HG03439 (cell line): ENCODE data around the gene ZNF654.
"Not testable (repeated sequence)": the region's sequence is repeated elsewhere in the genome, so short reads cannot be mapped to it uniquely, and the experiment has no call there.

Source experiments
- ATAC-seq: cut with Tn5 transposase; IDR thresholded peaks from one replicate; pipeline ENCODE4 v1.9.1; 2021; ENCODE audit warnings: mild to moderate bottlenecking, moderate library complexity; ENCODE audit not compliant: unreplicated experiment

Gene ZNF654

GRCh38 chr3:88058581-88059379, at the start of gene ZNF654, which contains the start of gene CGGBP1:
TSS of gene ZNF654 (plus strand) at chr3:88059255. CDS start at chr3:88059320, 65 bp downstream.
TSS of gene CGGBP1 (minus strand) at chr3:88059005. CDS start at chr3:88055976, 3,029 bp downstream.
- peak; percentile 96 for ATAC-seq

DNA sequence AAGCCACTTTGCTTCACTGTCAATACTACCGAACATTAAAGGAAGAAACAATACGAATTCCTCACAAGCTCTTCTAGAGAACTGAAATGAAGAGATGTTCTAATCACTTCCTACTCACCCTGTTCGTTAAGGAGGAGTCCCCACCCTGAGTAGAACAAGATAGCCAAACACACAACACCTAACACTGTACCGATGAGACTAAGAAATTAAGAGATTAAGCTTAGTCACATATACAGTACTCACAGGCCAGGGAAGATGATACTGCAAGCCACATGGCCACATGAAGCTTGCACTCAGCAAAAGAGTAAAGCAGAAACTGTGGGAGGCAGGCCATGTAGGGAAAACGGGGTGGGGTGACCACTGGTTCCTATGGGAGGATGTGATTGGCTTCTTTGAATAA, 48.2 kb upstream of the ZNF654 start:
- no peak for ATAC-seq

DNA sequence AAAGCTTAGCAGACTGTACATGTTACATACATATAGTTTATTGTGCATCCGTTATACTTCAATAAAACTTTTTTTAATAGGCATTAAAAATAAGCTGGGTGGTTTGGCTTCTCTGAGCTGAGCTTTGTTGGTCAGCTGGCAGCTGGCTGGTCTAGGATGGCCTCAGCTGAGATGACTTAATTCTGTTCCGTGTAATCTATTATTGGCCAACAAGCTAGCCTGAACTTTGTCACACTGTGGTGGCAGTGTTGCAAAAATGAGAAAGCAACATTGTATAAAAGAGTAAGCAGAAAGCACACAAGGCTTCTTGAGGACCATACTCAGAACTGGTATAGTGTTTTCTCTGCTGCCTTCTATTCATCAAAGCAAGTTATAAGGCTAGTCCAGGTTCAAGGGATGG, 45.5 kb upstream of the ZNF654 start:
- ATAC-seq: no peak

GRCh38 chr3:88015656-88016055, 43.4 kb upstream of the ZNF654 start:
- ATAC-seq: not testable (repeated sequence)

DNA sequence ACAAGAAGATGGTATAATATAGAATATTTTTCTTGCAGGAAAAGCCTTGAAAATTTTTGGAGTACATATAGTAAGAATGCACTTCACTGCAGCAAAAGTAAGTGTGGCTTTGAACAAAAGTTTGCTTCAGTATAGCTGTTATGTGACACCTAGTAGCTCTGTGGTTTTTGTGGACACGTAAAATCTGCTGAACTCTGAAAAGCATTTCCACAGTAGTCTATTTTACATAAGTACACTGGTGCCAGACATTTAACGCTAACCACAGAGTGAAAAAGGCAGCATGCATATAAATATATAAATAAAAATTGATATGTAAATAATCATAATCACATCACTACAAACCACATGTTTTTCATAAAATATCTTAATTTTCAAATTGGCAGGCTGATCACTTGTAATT, 40.0 kb upstream of the ZNF654 start:
- peak; percentile 99 for ATAC-seq

DNA sequence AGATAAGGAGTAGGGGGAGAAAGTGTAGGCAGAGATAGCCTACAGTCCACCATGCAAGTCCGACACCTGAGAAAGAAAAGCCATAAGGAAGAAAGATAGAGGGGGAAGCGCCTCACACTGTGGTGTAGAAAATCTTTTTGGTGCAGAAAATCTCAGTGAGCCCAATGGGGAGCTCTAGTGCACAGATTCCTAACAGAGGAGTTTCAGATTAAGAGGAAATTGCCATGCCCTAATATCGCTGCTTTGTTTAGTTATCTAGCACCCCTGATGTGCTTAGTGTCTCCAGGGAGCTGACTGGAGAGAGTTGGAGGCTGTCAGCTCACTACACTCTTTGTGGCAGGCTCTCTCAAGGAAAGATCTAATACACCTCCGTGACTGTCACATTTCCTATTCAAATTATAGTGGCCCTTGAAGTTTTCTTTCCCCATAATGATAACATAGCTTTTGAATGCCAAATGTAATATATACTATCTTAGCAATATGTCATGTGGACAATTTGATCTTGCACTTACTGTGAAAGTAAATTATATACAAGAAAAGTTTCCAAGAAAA, 34.0 kb upstream of the ZNF654 start:
- no peak for ATAC-seq

- no peak for ATAC-seq
Measured at GRCh38 chr3:88028876-88029275, 30.2 kb upstream of the ZNF654 start.

DNA sequence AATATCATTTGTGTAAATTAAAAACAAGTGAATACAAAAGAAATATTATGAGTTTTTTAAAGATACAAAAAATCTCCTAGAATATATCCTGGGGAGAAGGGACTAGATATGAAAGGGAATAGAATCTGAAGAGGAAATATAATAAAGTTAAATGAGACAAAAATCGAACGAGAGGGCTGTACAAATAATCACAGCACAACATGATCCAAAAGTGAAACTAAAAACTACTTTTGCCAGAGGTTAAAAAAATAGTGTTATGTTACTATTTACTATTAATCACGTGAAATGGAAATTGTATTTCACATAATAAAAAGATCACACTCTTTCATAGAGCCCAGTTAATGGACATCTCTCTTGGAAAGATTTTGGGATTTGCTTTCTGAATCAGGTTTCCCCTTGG, 28.8 kb upstream of the ZNF654 start:
- ATAC-seq: no peak

DNA sequence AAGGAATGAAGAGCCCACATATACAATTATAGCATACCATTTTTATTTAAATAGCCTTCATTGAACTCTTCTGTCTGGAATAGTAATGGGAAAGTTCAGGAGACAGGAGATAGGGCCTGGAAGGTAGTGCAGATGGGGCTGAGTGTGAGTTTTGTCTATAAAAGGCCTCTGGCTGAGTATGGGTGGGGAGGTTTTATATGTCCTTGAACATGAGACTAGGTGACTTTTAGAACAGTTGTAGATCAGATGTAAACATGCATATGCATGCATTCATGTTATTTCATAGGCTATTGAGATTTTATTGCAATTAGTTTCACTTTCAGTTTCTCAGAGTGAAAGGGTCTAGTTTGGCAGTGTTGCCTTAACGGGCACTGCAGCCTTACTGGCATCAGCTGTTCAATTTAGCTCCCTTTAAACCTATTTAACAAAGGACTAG, 27.4 kb upstream of the ZNF654 start:
- peak; percentile 81 for ATAC-seq

GRCh38 chr3:88032245-88032644, 26.8 kb upstream of the ZNF654 start:
- peak; percentile 8 for ATAC-seq

- ATAC-seq: no peak
Measured at GRCh38 chr3:88033079-88033478, 26.0 kb upstream of the ZNF654 start.

DNA sequence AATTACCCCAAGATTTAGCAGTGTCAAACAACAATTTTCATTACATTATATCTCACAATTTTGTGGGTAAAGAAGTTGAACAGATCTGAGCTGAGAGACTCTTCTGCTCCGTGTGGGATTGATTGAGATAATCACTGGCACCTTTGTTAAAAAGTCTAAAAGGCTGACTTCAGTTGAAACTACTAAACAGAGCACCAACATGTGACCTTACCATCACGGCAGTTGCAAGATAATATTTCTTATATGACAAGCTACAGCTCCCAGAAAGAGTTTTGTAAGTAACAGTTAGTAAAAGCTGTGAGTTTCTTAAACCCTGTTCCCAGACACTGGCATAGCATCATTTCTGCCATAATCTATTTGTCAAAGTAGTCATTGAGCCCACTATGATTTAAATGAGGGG, 25.2 kb upstream of the ZNF654 start:
- ATAC-seq: no peak

GRCh38 chr3:88034491-88035275, 24.4 kb upstream of the ZNF654 start:
- no peak for ATAC-seq

GRCh38 chr3:88036221-88036620, 22.8 kb upstream of the ZNF654 start:
- no peak for ATAC-seq

- ATAC-seq: no peak
Measured at GRCh38 chr3:88038566-88038965, 20.5 kb upstream of the ZNF654 start.

DNA sequence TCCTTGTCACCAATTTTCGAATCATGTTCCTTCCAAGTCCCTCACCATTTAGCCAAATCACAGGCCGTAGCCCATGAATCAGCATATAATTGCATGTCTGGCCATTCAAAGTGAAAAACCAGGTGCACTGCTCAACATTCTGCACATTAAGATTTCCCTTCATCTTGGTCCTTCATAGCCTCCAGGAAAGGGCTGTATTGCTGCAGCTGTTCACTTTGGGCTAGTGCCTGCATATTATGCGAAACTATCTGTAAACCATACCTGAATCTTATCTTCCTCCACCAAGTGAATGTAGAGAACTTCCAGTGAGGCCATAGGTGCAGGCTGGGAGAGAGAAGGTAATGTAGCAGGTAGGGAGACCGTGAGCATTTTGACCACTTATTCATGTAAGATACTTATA, 18.5 kb upstream of the ZNF654 start:
- ATAC-seq: no peak

- no peak for ATAC-seq
Measured at GRCh38 chr3:88041005-88041404, 18.1 kb upstream of the ZNF654 start.

DNA sequence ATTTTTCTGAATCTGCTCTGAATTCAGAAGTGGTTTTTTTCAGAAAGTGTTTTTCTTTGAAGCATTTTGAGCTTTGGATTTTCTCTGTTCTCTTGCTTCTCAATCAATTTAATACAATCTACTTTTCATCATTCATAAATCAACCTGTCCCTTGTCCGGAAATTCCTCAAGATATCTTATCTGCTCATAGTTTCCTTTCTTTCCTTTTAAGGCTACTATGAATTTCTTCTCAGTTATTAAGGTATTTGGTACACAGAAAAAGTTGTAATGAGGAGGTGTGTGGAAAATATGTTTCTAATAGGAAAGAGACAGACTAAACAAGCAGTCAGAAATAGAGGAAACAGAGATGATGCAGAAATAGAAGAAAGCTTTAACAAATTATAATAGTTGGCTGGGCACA, 14.6 kb upstream of the ZNF654 start:
- ATAC-seq: no peak

GRCh38 chr3:88046766-88047165, 12.3 kb upstream of the ZNF654 start:
- no peak for ATAC-seq

GRCh38 chr3:88057630-88058305, 1.3 kb upstream of the ZNF654 start:
- ATAC-seq: no peak

DNA sequence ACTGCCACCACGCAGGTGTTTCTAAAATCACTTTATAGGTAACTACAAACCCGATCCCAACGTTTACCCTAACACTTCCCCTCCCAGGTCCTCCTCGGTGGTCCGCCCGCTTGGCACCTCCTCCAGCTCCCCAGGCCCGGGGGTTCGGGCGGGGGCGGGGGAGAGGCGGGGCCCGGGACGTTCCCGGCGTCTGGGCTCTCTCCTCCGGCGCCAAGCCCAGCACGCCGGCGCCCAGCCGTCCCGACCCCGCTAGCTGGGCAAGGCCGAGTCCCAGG, 812 bp upstream of the ZNF654 start:
- ATAC-seq: no peak
